Measurements from ENCODE around the gene ACAD8.
"Not testable (repeated sequence)": the region's sequence is repeated elsewhere in the genome, so short reads cannot be mapped to it uniquely, and the experiment has no call there.

Gene ACAD8

DNA sequence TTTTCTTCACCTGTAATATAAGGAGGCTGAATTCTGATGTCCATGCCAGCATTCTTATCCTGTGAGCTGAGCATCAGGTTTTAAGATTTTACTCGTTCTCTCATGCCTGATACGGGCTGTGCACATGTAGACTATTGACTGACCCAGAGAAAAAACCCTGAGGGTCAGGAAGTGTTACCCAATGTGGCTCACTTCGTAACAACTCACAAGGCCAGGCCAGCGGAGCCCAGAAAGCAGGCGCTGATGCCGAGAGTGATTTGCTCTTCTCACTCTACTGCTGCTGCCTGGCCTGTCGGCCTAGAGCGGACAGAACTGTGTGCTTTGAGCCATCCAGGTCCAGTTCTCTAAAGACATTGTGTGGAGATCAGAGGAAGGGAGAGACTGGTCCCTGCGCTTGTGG lies 11.0 kb upstream of the ACAD8 start:
- DNase-seq = no peak

DNA sequence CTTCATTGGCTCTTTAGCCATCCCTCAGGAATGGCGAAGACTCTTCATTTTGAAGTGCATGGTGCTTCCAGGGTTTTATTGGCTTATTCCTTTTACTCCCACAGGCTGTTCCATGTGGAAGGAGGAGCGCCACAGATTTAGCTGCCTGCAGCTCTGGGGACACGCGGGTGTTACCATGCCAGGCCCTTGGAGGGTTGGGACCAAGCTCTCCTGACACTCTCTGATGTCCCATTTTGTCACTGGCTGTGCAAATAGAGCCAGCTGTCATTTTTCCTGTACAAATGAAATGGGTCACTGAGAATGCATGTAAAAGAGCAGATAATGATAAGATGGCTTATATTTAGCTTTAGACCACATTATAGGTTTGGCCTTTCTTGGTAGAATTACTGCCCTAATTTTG lies 9.5 kb upstream of the ACAD8 start:
- no peak for DNase-seq

DNA sequence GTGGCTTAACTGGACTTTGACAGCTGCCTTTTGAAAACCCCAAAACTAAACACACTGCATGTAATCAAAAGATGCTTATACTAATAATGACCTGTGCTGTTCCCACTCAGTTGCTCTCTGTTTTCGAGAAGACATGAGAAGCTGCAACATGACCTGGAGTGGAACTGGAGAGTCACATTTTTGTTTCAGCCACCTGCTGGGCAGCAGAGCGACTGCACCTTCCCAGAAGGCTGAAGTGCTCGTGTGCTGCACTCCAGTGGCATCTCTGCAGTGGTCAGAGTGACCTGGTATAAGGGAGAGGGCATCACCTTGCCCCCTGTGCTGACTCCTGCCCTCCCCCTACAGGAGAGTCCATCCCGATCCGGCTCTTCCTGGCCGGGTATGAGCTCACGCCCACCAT lies 8.8 kb upstream of the ACAD8 start:
- peak; percentile 31 for DNase-seq

DNA sequence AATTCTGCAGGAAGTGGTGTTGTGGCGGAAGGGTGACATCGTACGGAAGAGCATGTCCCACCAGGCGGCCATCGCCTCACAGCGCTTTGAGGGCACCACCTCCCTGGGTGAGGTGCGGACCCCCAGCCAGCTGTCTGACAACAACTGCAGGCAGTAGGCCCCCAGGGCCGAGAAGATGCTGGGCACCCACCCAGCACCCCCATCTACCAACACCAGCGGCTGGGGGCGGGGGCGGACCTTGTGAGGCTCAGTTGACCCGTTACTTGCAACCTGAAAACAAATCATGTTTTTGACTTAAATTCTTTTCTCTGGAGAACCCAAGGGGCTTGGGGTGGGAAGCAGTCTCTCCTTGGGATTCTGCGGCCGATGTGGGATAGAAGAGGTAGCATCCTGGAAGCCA lies 7.9 kb upstream of the ACAD8 start:
- no peak for DNase-seq

DNA sequence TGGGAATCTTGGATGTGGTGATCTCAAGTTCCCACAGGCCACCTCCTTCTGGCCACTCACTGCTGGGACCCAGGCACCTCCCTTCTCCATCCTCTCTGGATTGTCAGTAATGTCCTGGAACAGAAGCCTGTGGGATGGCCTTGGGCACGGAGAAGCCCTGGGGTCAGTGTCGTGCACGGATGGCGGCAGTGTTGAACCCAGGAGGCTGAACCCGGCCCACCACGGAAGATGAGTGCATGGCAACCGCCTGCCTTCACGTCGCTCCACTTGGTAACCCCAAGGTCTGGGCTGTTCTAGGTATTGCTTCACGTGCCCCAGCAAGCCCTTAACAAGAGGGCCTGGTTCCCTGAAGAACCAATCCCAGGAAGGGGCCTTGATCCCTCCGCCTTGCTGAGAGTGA lies 7.3 kb upstream of the ACAD8 start:
- DNase-seq = no peak

DNA sequence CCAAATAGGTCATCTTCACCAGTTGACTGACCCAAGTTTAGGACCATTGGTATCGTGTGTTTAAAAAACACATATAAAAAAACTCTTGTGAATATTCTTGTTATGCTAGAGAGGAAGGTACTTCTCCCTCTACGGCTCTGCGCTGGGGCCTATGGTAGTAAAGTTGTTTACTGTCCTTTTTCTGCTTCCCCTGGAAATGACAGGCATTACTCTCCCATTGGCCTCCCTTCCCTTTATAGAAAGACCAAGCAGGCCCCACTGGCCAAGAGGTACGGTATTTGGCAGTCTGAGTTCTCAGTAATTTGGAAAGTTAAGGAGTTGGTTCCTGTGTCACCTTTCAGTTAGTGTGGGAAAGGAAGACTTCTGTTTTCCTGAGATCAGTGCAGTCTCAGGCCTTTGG lies 6.7 kb upstream of the ACAD8 start:
- DNase-seq = no peak

DNA sequence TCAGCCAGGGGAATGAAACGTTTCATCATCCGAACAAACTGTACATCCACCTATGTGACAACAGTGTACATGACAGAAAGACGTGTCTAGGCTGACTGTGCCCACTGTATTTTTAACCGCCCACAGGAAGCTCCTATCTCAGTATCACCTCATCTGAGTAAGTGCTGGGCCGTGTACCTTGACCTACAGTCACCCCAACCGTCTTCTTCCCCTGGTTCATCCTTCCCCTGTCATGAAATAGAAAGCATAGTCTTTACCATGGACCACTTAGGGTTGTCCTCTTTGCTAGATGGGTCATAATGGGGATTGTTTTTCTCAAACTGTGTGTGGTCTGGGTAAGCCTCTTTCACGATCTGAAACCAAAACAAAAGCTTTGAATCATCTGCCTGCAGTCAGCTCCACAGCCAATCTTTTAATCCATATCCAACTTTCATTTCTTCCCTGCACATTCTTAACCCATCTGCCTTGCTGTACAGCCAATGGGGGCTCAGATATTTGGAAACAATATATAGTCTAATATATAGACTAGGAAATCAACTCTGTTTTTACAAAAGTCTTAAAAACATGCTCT lies 4.4 kb upstream of the ACAD8 start:
- peak; percentile 40 for DNase-seq

DNA sequence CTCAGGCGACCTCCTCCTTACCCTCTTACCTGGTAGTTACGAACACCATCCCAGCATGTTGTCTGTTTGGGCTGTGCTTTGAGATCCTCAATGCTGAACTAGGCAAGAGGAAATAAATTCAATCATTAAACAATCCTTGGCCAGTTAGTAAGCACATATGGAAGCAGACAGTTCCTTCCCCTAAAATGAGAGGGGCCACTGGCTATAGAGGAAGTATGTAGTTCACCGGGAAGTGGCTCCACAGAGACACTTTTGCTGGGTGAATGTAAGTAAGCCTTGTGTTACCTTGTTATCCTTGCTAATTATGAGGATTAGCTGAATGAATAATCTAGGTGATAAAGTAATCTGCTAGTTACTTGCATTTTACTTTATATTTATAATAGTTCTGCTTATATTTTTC lies 3.1 kb upstream of the ACAD8 start:
- no peak for DNase-seq

DNA sequence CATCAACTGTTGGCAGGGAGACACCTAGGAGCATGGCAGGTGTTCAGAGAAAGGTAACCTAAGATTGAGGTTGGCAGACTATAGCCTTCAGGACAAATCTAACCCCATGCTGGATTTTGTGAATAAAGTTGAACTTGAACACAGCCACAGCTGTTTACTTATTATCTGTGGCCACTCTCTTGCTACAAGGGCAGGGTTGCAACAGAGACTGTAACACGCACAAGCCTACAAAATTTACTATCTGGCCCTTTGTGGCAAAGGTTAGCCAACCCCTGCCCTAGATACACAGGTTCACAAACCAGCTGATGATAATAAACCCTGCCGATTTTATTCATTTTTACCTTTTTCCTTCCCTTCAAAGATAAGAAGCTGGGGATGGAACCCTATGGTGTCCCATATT lies 2.7 kb upstream of the ACAD8 start:
- no peak for DNase-seq

DNA sequence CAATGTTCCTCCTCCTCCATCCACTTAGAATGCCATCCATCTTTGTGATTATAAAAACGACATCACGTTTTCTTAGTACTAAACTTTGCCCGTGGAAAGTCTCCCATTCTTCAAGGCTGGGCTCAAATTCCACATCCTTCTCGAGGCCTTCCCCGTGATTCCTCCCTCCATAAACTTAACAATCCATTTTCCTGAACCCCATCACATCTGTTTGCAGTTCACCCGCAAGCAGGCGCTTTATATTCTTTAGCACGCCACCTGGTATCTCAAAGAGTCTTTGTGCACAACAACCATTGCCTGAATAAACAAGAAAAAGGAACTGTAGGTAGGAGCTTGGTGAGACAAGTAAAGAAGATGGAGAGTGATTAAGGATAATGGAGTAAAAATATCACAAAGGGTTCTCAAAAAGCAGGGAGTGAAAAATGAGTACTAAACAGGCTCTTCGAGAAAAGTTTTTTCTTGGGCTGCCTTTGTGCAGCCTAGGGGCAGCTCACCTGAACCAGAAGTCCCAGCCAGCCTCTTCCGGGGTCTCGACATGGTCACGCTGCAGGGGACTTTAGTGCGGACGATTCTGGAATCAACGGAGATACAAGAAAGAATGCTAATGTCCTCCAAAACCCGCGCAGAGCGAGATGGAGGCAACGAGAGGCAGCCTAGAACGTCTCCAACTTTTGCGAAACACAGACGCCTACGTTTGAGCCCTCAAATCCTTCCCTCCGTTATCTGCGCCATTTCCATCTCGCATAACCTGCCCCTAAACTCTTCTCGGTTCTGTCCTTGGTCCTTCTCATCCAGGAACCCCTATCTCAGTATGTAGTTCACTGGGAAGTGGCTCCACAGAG lies 801 bp upstream of the ACAD8 start:
- peak; percentile 51 for DNase-seq

DNA sequence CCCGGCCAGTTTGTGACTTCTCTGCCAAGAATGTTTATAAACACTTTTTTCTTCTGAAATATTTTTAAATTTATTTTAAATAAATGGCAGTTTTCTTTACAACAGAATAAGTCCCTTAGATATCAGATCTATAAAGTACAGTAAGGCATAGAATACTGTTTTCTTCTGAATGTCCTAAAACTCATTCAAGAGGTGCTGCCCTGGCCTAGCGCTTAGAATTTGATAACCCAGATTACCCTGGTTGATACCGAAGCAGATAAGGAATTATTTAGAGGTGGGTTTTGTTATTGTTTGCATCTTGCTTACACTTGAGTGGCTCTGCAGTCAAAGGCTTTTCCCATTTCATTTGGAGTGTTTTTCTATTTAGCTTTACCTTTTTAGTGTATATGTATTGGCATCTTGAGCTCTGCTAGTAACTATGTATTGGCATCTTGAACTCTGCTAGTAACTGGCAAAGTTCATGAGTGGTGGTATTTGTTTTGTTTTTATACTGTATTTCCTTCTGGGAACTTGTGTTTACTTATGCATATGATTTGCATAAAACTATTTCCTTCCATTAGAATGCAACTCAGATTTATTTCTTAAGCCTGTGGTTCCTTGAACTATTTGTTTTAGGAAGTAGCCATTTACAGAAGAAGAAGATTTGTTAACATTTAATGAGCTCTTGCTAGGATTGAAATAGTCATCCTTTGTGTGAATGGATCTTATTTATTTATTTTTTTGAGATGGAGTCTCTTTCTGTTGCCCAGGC lies 1.2 kb downstream of the ACAD8 start:
- DNase-seq = no peak

DNA sequence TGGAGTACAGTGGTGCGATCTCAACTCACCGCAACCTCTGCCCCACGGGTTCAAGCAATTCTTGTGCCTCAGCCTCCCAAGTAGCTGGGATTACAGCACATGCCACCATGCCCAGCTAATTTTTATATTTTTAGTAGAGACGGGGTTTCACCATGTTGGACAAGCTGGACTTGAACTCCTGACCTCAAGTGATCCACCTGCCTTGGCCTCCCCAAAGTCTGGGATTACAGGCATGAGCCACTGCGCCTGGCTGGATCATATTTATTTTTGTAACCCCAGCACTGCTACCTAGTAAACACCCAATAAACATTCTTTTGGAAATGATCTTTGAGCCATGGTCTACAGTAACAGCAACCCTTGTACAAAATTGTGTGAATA lies 1.8 kb downstream of the ACAD8 start:
- not testable (repeated sequence) for DNase-seq

DNA sequence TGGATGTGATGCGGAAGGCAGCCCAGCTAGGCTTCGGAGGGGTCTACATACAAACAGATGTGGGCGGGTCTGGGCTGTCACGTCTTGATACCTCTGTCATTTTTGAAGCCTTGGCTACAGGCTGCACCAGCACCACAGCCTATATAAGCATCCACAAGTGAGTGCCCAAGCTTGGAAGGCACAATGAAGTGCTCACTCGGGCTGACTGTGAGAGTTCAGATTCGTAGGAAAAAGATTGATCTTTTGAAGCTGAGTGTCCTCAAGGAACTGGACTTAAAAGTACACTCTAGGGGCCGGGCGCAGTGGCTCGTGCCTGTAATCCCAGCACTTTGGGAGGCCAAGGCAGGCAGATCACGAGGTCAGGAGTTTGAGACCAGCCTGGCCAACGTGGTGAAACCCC lies 3.7 kb downstream of the ACAD8 start:
- DNase-seq = no peak

DNA sequence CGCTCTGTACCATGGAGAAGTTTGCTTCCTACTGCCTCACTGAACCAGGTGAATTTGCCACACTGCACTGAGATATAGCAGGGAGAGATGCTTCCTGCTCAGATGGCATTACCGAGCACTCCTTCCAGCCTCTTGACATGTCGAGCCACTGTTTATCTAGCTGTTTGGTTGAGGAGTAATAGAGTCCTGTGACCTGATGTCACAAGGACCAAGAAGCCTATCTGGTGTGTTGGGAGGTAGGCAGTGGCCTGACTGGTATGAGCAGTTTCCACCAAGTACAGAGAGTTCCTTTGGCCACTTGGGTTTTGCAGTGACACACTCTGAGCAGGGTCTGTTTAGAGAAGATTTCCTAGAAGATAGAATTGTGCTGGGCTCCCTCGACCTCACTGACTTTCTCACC lies 5.2 kb downstream of the ACAD8 start:
- DNase-seq = no peak

DNA sequence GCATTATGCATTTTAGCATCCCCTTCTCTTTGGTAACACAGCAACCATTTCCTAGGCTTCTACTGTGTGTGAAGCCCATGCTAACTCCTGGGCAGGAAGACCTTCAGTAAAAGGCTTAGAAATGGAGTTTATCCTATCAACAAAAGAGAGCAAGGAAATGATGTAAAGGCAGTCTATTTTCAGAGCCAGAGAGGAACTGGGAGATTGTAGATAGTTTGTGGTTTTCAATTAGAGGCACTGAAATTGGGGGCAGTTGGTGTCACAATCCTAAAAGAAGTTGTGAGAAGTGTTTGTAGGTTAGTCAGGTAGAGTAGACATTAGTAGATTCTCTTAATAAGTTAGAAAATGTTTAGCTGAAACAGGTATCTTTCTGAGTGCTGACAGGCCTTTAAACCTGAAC lies 7.1 kb downstream of the ACAD8 start:
- no peak for DNase-seq

DNA sequence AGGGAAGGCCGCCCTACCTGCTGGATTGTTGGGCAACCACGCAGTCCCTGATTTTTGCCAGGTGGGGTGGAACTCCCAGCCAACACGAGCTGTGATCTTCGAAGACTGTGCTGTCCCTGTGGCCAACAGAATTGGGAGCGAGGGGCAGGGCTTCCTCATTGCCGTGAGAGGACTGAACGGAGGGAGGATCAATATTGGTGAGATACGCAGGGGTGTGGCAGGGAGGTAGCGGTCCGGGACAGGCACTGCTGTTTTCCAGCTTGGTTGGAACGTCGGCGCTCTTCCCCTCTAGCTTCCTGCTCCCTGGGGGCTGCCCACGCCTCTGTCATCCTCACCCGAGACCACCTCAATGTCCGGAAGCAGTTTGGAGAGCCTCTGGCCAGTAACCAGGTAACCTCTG lies 7.6 kb downstream of the ACAD8 start:
- DNase-seq = no peak

DNA sequence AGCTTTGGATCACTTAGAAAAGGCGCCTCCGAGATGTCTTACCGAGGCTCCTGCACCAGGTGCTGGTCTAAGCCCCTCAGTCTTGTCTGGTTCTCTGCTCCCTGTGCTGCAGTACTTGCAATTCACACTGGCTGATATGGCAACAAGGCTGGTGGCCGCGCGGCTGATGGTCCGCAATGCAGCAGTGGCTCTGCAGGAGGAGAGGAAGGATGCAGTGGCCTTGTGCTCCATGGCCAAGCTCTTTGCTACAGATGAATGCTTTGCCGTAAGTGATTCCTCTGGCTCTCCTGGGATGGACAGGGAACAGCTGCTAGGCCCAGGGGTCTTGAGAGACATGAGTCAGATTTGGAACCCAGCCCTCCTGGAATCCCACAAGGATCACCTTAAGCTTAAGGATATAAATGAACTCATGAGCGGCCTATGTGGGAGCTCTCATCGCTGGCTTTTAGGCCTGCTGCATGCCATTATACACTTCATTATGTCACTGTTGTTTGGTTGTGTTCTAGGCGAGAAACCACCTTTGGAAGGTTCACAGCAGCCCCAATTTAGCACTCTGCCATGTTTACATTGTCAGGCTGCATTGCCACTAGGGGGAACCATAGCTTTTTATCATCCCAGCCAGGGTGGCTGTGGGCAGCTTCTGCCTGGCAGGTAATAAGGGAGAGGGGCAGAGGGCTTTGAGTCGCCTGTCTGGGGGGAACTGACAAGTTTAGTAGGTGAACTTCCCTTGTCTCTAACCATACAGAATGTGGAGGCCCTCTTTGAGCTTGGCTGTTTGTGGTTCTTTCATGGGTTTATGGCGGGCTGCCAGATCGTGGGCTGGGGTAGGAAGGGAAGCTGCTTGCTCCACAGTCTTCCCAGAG lies 8.5 kb downstream of the ACAD8 start:
- DNase-seq = peak; percentile 45

DNA sequence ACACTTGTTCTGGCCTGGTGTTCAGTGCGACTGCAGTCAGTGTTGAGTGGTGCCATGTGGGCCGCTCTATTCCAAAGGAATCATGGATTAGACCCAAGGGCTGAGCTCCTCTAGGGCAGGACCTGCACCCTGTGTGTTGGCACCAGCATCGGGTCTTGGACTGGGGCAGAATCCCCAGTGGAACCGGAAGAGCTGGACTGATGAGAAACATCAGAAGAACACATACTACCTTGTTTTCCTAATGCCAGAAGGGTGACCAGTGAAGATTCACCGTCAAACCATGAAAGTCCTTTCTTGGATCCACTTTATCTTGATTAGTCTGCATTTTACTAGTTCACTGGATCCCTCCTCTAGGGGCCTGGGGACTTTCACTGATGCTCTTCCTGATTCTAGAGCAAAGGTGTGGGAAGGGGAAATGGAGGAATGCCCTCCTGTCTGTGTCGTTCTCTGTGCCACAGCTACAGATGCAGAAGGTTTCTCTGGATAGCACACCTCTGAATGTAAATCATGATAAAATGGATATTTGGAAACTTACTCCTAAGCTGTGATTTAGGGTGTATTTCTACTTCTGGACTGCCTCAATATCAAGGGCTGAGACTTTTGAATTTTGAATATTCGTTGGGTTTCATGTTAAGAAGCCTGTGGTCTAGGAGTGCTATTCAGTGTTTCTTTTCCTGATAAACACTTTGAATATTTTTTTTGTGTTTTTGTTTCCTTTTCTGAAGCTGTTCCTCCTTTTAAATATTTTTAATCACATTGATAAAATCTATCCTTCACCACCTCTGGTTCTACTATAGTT lies 11.8 kb downstream of the ACAD8 start:
- no peak for DNase-seq

DNA sequence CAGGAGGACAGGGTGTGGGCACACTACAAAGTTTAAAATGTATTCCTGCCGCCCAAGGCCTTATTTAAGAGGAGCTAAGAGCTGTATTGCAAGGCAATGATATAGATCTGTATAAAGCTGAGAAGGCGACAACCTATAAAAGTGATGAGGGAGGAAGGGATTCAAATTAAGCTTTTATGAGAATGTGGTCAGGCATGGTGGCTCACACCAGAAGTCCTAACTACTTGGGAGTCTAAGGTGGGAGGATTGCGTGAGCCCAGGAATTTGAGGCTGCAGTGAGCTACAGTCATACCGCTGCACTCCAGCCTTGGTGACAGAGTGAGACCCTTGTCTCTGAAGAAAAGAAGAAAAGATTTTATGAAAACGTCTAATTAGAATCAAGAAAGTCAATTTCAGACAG lies 13.1 kb downstream of the ACAD8 start:
- DNase-seq = no peak

DNA sequence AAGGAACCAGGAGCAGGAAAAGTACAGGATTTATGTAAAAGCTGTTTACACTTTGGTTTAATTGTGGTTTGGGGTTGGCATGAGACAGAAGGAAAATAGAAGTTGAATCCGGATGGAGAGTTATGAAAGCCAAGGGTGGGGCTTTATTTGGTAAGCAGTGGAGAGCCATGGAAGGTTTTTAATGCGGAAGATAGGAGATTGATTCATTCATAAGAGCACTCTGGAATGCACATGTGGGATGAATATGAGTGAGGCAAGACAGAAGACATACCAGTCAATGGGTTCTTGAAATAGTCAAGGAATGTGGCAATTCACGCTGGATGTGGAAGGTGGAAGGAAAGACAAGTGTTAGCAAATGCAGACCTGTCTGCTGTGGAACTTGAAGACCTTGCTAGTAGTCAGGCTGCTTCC lies 13.5 kb downstream of the ACAD8 start:
- DNase-seq = no peak

DNA sequence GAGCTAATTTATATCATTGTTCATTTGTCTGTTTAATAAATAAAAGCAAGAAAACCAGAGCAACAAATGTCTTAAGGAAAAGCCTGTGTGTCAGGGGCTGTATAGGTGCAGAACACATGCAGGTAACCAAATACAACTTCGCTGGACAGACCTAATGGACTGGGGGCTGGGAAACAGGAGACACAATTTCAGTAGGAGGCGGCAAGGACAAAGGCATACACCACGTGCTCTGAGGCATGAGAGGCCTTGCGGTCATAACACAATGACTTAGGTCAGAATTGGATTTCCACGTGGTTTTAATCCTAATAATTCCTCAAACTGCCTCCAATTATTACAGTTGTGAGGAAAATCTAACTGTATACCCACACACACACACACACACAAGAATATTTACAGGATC lies 14.1 kb downstream of the ACAD8 start:
- DNase-seq = no peak

DNA sequence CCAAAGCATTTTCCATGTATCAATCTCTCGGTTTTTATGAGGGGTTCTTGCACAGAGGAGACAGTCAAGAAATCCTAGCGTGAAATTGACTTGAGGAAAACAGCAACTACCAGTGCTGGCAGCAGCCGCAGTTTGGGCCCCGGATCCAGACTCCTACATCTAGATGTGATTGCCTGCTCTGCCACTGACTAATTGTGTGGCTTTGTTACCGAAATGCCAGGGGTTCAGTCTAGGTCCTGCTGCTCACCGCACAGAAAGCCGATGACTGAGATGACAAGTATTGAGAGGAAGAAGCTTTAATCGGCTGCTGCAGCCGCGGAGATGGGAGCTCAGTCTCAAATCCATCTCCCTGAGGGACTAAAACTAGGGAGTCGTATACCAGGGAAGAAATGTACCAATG lies 14.6 kb downstream of the ACAD8 start:
- no peak for DNase-seq
